SK-N-SH treated with all-trans-retinoic acid at 6 μM for 48 hours (cell line): ENCODE results near the gene HDAC4.

ENCODE experiments used
- BACH2 ChIP-seq: fragments of 250-450 bp; sonication (Bioruptor Pico); IDR thresholded peaks from 2 replicates; pipeline ENCODE4 v1.9.0; 2021; ENCODE audit warnings: mild to moderate bottlenecking, borderline replicate concordance
- ESRRG ChIP-seq: fragments of 250-450 bp; sonication (Bioruptor Pico); IDR thresholded peaks from 2 replicates; pipeline ENCODE4 v1.6.1; 2021; ENCODE audit warnings: mild to moderate bottlenecking
- TF ChIP-seq, protein P1 (sequence below): fragments of 250-450 bp; sonication (Bioruptor Pico); IDR thresholded peaks from 2 replicates; pipeline ENCODE4 v1.8.0; 2020; ENCODE audit warnings: mild to moderate bottlenecking, moderate library complexity, borderline replicate concordance
- TF ChIP-seq, protein P2 (sequence below): fragments of 250-450 bp; sonication (Bioruptor Pico); IDR thresholded peaks from 2 replicates; pipeline ENCODE4 v1.5.1; 2020; ENCODE audit warnings: low read depth, mild to moderate bottlenecking, moderate library complexity

DNA sequence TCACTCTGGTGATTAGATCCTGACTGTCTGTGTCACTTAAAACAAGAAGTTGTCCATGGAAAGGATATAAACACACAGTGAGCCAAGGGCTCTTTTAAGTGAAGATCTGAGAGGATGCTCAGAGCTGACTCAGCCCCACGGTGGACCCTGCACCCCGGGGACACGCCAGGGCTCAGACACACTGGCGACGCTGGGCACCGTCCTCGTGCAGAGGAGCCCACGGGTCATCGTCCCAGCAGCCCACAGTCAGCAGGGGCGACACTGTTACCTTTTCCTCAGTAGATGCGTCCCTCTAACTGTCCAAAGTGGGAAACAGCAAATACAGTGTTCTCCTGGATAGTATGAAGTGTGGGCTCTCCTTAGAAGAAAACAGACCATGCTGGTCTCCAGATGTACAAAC lies 225.6 kb downstream of the HDAC4 start:
- TF ChIP-seq BACH2: no peak
- TF ChIP-seq, protein P1, sequence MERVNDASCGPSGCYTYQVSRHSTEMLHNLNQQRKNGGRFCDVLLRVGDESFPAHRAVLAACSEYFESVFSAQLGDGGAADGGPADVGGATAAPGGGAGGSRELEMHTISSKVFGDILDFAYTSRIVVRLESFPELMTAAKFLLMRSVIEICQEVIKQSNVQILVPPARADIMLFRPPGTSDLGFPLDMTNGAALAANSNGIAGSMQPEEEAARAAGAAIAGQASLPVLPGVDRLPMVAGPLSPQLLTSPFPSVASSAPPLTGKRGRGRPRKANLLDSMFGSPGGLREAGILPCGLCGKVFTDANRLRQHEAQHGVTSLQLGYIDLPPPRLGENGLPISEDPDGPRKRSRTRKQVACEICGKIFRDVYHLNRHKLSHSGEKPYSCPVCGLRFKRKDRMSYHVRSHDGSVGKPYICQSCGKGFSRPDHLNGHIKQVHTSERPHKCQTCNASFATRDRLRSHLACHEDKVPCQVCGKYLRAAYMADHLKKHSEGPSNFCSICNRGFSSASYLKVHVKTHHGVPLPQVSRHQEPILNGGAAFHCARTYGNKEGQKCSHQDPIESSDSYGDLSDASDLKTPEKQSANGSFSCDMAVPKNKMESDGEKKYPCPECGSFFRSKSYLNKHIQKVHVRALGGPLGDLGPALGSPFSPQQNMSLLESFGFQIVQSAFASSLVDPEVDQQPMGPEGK: no peak
- TF ChIP-seq, protein P2, sequence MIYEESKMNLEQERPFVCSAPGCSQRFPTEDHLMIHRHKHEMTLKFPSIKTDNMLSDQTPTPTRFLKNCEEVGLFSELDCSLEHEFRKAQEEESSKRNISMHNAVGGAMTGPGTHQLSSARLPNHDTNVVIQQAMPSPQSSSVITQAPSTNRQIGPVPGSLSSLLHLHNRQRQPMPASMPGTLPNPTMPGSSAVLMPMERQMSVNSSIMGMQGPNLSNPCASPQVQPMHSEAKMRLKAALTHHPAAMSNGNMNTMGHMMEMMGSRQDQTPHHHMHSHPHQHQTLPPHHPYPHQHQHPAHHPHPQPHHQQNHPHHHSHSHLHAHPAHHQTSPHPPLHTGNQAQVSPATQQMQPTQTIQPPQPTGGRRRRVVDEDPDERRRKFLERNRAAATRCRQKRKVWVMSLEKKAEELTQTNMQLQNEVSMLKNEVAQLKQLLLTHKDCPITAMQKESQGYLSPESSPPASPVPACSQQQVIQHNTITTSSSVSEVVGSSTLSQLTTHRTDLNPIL: no peak
- no peak for TF ChIP-seq ESRRG (CRISPR knock-in tag)
